GM21576 (cell line): Measurements from ENCODE around the gene CYSTM1.
"Not testable (repeated sequence)": the region's sequence is repeated elsewhere in the genome, so short reads cannot be mapped to it uniquely, and the experiment has no call there.

Experiments used
- ATAC-seq: cut with Tn5 transposase; IDR thresholded peaks from one replicate; pipeline ENCODE4 v1.9.1; 2021; ENCODE audit warnings: mild to moderate bottlenecking, moderate library complexity; ENCODE audit not compliant: unreplicated experiment

Gene CYSTM1

DNA sequence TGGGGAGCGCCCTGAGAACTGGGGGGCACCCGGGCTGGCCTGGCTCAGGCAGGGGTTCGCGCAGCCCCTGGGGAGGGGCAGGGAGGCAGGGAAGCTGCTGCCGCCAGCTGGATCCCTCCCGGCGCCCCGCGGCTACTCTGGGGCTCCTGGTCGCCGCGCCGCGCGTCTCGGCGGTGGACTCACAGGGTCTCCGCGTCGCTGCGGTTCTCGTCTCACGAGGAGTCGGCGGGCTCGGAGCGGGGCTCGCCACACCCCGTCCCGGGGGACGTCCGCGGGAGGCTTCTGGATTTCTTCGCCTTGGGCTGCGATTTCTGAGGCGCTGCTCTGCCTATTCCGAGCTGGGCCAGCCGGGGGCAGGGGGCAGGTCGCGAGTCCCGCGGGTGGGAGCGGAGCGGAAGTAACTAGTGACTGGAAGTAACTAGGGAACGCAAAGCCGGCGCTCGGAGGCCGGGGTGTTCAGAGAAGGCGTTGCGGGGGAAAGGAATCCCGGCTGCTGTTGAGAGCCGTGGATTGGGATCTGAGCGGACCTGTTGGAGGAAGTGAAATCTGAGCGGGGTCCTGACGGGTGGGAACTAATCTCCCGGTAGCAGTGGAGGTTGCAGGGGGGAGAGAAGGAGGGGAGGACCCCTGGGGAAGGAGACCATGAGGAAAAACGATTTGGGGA, 511 bp downstream of the CYSTM1 start:
- peak; percentile 39 for ATAC-seq

DNA sequence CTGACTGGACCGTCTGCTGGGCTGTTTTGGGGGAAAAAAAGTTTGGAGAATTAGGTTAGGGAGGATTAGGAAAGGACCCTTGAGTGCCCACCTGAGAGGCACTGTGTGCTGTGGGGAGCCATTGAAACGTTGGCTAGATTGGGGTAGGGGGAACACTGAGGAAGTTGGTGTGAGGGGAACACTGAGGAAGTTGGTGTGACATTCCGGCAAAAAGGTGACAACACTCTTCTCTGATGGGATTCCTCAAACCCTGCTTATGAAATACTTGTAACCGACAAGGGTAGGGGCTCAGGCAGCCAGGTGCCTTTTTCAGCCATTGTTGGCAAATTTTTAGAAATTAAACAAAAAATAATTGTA, 1.0 kb downstream of the CYSTM1 start:
- ATAC-seq = no peak

DNA sequence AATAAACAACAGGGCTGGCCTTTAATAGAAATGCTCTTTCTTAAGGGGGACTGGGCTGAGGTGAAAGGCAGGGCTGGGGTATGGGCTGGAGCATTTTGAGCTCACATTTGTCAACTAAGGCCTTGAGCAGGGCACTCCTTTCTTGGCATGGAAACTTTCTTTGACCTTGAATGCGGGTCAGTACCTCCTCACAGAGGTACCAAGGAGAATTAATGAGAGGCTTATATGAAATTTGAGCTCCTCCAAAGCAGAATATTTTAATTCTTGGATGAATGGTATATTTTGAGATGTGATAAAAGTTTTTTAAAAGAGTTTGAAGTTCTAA, 3.1 kb downstream of the CYSTM1 start:
- ATAC-seq = no peak

DNA sequence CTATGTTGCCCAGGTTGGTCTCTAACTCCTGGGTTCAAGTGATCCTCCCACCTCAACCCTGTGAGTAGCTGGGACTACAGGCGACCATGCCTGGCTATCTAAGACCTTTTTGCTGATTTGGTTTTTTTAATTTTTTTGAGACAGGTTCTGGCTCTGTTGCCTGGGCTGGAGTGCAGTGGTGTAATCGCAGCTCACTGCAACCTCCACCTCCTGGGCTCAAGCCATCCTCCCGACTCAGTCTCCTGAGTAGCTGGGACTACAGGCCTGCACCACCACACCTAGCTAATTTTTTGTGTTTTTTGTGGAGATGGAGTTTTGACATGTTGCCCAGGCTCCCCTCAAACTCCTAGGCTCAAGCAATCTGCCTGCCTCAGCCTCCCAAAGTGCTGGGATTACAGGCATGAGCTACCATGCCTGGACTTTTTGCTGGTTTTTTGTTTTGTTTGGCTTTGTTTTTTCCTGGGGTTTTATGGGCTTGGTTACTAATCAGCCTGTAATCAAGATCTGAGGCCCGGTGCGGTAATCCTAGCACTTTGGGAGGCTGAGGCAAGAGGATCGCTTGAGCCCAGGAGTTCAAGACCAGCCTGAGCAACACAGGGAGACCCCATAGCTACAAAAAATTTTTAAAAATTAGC, 3.6 kb downstream of the CYSTM1 start:
- ATAC-seq = no peak

DNA sequence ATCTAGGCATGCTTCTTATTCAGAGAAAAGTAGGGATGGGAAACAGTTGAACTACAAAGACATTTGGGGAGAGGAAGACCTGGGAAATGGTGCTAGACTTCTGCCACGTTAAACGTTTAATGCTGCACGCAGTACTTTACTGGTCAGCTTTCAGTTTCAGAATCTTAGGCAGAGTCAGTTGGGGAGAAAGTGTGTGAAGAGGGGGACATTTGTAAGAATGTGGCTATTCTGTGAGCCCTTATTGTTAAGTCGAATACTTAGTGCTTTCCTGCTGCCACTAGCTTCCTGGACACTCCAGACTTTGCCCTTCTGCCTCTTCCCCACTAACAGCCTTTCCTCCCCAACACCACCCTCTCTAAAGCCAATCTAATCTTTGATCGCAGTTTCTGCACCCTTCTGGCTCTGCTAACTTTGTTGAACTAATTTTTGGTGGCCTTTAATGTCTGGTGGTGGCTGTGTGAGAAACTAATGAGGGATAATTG, 6.1 kb downstream of the CYSTM1 start:
- peak; percentile 76 for ATAC-seq

DNA sequence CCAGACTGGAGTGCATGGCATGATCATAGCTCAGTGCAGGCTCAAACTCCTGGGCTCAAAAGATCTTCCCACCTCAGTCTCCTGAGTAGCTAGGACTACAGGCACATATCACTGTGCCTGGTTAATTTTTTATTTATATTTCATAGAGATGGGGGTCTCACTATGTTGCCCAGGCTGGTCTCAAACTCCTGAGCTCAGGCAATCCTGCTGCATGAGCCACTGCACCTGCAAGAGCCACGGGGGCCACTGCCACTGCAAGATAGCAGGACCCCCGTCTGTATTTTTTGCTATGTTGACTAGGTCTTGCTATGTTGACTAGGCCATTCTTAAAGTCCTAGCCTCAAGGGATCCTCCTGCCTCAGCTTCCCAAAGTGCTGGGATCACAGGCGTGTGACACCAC, 6.5 kb downstream of the CYSTM1 start:
- no peak for ATAC-seq

DNA sequence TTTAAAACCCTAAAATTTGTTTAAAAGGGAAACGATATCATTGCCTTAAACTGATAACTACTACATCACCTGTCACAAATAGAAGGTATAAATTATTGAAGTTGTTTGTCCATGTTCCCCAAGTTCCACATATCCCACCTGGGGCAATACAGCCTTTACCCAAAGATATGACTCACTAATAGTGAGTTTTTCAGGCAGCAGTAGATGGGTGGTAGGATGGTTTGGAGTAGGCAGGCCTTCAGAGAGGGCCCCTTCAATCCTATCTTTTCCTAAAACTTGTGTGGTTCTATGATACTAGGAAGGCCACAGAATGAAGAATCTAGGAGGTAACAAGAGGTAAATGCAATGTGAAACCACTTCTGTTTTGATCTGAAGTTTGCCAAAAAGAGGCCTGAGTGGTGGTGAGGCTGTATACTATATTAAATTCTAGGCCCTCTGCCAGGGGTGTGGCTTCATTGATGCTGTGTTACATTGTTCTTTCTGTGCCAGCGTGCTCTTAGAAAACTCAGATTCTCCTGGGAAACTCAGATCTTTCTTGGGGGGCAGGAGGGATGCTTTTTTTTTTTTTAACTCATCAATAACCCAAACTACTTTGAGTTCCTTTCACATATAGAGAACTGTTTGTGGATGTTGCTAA, 7.2 kb downstream of the CYSTM1 start:
- no peak for ATAC-seq

DNA sequence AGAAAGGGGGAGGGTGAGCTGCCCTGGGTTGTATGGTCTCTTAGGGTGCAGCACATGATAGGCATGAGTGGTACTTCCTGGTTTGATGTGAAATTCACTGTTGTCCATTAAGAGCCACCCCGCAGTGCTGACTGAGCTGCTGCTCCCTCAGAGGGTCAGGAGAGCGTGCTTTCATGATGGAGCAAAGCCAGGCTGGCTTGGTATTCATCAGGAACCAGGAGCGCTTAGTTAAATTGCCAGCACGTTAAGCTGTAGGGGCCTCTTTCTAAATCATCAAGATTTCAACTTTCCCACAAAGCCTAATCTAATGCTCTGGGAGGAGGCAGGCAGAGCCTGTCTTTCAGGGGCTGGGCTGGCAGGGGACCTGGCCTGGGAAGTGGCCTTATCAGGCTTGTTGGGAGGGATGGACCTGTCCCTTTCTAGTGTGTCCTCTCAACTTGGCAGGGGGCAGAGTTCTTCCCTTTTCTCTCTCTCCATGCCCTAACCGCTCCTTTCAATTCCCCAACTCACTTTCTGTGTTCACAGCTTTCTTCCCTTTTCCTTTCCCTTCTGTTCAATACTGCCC, 7.9 kb downstream of the CYSTM1 start:
- ATAC-seq = no peak

DNA sequence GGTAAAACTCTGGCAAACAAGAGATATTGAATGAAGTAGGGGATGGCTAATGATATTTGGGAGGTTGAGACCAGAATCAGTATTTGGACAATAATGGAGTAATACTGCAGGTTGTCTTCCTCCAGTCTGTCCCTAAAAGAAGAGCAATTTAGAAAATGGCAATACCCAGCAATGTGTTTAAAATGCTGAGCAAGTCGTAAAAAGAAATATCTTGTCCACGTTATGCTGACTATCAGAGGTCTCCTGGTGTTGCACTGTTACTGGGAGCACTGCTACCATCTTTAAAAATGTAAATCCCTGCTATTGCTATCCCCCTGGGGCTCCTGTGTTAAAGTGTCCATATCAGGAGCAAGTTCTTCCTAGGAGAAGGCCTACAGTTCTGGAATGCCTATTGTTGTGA, 10.4 kb downstream of the CYSTM1 start:
- no peak for ATAC-seq

DNA sequence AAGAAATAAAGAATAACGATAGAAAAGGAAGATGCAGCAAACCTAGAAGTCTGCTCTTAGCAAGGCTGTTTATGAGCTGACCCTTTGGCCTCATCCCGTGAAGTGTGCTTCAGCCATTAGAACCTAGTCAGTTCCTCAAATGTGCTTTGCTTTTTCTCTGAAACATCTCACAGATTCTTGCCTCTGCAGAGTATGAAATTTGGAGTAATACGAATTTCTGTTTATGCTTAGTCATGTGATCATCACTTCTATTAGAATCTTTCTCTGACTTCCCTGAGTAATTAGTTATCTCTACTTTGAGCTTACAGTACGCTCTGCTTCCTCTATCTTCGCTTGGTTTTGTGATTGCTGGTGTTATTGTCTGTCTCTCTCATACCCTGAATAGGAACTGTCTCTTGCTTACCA, 11.3 kb downstream of the CYSTM1 start:
- ATAC-seq = no peak

DNA sequence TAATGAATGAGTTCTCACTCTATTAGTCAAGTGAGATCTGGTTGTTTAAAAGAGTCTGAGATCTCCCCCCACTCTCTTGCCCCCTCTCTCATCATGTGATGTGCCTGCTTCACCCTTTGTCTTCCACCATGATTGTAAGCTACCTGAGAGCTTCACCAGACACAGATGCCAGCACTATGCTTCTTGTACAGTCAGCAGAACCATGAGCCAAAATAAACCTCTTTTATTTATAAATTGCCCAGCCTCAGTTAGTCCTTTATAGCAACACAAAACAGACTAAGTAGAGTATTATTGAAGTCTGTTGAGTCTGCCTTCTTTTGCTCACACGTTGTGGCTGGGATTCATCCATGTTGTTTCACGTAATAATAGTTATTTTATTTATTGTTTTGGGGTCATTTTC, 14.3 kb downstream of the CYSTM1 start:
- ATAC-seq = no peak

DNA sequence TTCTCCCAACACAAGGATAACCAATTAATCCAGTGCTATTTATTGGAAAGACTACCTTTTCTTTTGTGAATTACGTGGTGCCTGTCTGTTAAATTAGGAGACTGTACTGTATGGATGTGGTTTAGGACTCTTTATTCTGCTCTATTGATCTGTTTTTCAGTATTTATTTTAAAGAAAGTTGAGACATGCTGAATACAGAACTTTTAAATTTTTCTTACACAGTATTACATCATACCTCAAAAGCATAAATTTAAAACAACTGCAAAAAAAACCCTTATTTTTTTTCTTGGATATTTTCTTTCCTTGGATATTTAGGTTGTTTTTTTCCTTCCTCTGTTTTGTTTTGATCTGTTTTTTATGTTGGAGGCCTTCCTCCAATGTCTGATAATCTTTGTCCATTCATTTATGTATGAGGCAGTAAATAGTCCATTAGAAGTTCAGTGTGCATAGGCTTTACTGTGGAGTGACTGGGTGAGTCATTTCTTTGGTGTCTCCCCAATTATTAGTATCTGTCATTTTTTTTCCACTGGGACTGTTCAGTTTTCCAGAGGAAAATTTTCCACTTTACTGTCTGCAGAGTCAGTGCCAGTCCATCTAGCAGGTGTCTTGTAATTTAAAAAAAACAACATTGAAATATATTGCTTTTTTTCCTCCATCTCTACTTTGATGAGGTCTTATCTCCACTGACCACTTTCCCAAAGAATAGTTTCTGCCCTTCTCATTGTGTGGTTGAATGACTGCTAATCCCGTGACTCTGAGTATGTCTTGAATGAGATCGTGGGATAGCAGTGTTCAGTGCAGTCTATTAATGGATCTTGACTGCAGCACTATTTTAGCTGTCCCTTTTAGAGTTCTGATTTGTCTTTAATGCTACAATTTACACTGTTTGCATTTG, 15.2 kb downstream of the CYSTM1 start:
- ATAC-seq = no peak

DNA sequence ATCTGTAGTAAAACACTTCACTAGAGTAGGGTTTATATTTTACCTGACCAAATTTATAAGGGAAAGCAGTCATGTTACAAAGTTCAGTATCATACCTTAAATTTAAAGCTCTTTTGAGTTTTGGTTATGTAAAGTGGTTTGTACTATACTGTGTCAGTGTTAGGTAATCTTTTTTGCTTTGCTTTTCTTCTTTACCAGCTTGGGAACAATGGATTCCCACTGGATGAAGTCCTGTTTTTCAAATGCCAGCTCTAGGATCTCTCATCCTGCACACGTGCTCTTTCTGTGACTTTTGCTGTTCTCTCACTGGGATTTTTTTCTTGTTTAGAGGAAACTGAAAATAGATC, 15.9 kb downstream of the CYSTM1 start:
- ATAC-seq = no peak

DNA sequence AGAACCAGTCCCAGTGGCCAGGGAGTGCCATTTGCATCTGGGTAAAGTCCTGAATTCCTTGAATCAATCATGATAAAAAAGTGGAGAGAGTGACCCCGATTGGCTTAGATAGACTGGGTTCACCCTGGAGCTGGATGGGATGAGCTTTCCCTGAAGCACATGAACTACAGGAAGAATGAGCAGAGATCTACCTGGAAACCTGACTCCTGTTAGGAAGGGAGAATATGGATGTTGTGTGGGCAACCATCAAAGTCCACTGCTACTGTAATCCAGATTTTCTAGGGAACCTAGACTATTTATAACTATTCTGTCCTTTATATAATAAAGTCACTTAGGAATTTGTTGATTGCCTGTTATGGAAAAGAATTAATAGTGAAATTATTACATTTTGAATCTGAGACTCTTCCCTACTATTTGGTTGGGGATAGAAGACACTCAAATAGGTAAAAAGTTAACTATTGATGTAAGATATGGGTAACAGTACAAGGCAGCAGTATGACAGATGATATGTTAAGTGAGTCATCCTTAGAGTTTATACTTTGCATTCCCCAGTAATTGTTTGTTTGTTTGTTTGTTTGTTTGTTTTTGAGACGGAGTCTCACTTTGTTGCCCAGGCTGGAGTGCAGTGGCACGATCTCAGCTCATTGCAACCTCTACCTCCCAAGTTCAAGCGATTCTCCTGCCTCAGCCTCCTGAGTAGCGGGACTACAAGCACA, 17.9 kb downstream of the CYSTM1 start:
- no peak for ATAC-seq

DNA sequence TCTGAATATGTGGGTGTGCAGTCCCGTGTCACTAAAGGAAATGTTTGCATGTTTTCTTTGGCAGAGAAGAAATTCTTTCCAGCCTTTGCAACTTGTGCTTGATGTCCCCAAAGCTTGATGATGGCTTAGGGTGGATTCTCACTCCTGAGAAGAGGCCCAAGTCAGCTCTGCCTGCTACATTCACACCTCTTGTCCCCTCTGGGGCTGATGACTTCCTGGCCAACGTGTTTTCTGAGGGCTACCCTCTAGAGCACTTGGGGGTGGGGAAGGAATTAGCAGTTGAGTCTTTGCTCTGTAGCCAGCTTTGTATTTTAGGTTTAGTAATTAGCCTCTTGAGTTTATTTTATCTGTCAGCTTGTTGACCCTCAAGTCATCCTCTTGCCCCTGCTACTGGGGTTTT, 19.7 kb downstream of the CYSTM1 start:
- ATAC-seq = no peak

DNA sequence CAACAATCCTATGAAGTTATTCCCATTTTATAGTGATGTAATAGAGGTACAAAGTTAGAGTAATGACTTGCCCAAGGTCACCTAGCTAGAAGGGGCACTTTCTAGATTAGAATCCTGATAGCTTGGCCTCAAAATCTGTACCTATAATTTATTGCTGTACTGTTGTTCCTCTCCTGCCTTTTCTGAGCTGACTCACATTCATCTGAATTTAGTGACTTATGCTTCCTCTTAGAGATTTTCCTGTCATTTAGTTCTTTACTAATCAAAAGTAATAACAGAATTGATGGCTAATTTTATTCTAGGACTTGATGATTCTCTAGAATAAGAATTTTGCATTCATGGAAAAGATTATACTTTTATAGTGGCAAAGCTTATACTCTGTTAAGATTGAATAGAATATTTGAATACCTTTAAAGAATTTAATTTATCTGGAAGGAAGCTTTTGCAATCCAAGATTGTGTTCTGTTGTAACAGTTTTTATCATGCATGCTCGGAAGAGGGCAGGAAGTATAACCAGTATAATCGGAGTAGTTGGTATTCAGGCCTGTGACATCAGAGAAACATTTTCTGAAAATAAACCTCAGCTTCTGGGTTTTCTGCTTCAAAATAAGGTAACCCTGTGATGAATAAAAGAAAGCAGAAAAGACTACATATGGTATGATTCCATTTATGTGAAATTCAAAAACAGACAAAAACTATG, 21.3 kb downstream of the CYSTM1 start:
- no peak for ATAC-seq

DNA sequence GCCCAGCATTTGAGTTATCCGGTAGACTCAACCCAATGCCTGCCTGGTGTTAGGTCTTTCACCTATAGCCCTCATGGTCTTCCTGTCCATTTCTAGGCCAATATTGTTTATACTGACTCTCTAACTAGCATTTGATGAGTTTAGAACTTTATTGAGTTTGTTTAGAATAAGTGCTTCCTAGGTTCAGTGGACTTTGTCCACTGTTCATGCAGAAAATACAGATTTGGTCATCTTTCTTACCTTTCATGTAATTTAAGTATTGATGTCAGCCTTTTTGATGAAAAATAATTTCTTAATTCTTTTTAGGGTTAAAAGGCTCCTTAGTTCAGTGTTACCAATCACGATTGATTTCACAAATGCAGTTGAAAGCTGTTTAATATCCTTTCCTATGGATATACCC, 22.0 kb downstream of the CYSTM1 start:
- ATAC-seq = no peak

DNA sequence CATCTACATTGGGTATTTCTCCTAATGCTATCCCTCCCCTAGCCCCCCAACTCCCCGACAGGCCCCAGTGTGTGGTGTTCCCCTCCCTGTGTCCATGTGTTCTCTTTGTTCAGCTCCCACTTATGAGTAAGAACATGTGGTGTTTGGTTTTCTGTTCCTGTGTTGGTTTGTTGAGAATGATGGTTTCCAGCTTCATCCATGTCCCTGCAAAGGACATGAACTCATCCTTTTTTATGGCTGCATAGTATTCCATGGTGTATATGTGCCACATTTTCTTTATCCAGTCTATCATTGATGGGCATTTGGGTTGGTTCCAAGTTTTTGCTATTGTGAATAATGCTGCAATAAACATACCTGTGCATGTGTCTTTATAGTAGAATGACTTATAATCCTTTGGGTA, 23.9 kb downstream of the CYSTM1 start:
- not testable (repeated sequence) for ATAC-seq

DNA sequence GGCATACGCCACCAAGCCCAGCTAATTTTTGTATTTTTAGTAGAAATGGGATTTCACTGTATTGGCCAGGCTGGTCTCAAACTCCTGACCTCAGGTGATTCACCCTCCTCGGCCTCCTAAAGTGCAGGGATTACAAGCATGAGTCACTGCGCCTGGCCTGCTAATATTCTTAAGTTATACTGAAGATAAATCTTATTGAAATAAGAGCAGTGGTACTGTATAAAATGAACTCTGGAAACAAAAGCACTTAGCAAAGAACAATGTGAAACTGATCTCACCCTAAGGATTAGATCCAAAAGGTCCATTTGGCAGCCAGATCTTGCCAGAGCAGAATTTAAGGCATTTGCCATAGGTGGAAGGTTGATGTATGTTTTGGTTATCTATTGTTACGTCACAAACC, 27.1 kb downstream of the CYSTM1 start:
- no peak for ATAC-seq

DNA sequence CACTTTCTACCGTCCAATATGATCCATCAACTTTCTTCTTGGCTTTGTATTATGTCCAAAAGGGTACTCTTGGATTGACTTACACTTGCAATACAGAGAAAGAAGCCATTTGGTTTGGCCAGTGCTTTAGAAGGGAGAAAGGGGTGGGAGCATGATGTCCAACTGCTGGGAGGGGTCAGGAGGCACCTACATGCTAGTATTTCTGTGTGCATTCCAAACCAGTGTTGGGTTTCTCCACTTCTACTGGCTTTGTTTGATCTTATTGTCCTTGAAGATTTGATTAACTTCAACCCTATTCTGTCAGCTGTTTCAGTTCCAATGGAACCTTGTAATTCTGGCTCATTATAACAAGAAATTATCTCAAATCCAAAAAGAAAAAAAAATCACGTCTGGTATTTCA, 27.6 kb downstream of the CYSTM1 start:
- no peak for ATAC-seq
